T-helper 1 cell treated with Interleukin-12 subunit alpha and Interleukin-12 subunit beta and Interleukin-4 antibody, amounts not matched to agents 30 ng/mL and 1 ng/mL, for 36 hours (primary cell): ENCODE results near the gene TTC39B. TPM values are rescaled to one million over a fixed set of nuclear protein-coding genes. Genes with fewer than 3 reads are reported as not detected.

Source experiments
- intact Hi-C: fragments of 100-400 bp; cut with micrococcal nuclease; formaldehyde crosslinking; loops from one replicate; pipeline ENCODE4 v1.15.1; 2024
- total RNA-seq: library from RNA; stranded (reverse); gene quantifications from 2 replicates; pipeline ENCODE4 v1.2.3, GENCODE V29; 2022

TTC39B gene
- total RNA-seq, 1 donor from 2014 or later = 32.1 TPM

GRCh38 chr9:15232706-15233280, 74.2 kb downstream of the TTC39B start:
- intact Hi-C loops = loop anchor here (1.0 kb wide), 1 partner anchor 21 kb away; no protein-coding TSS in a partner anchor

GRCh38 chr9:15231788-15232635, 75.0 kb downstream of the TTC39B start:
- intact Hi-C loops = loop anchor here (1.0 kb wide), 1 partner anchor 21 kb away; no protein-coding TSS in a partner anchor

DNA sequence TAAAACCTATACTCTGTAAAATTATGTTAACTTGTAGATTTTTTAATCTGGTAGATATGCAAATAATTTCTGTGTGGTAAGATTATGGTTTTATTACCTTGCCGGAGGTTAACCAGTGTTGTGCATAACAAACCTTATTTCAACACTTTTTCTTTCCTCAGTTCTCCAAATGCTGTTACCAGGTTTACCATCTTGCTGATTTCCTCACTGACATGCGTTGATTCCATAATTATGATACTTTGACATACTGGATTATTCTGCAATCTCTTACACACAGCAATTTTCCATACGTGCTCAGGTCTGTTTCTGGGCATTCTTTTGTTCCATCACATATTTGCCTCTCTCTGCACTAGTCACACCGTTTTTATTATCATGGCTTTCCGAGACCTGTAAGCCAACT, 77.6 kb downstream of the TTC39B start:
- intact Hi-C loops = loop anchor here (2.0 kb wide), 2 partner anchors 19 to 65 kb away; no protein-coding TSS in a partner anchor

GRCh38 chr9:15227491-15227890, 79.5 kb downstream of the TTC39B start:
- intact Hi-C loops = no loop called here

GRCh38 chr9:15225564-15226126, 81.4 kb downstream of the TTC39B start:
- intact Hi-C loops = no loop called here

GRCh38 chr9:15222313-15222712, 84.7 kb downstream of the TTC39B start:
- intact Hi-C loops = no loop called here

DNA sequence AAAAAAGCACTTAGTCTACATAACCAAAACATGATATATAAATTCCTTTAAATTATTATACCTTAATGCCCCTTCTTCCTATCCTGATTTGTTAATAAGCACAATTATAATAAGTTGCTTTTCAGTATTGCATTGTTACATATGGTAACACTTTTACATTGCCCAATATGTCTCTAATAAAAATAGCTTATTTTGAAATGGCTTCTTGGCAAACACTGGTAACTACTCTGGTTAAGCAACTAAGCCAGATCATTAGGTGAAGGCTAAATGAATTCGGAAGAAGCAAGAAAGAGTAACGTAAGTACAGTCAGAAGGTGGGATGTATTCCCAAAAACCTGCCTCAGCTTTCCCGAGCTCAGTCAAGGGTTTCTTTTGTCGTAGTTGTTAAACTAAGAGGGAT, 85.3 kb downstream of the TTC39B start:
- intact Hi-C loops = no loop called here

- intact Hi-C loops = no loop called here
Observed at GRCh38 chr9:15220658-15221318, 86.2 kb downstream of the TTC39B start.

DNA sequence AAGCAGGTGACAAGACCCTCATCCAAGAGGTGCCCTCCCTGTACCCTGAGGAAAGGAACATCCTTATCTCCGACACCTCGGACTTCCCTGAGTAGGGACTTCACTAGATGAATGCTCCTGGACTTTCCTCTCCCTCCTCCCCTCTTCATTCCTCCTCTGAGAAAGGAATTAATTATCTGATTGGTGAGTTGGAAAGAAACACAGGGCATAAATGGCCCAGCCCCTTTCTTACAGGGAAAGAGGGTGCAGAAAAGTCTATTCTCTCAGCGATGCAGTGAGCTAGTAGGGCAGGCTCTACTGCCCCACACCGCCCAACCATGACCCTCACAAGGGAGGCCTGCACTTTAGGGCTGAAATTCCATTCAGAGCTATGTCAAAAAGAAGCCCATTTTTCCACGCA, 87.5 kb downstream of the TTC39B start:
- intact Hi-C loops = no loop called here

DNA sequence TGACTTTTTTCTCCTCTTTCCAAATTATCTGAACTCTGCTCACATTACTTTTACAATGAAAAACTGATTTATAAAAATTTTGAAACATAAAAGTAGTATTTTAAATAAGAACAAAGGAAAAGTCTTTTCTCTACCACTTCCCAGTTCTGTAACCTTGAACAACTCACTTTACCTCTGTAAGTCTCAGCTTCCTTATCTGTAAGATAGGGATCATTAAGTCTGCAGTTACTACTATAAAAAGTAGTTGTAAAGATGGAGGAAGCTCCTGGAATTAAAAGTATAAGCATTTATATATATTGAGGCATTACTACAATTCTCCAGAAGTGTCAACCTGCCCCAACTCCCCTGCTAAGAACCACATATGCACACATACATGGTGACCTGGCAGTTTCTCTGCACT, 88.0 kb downstream of the TTC39B start:
- intact Hi-C loops = no loop called here

DNA sequence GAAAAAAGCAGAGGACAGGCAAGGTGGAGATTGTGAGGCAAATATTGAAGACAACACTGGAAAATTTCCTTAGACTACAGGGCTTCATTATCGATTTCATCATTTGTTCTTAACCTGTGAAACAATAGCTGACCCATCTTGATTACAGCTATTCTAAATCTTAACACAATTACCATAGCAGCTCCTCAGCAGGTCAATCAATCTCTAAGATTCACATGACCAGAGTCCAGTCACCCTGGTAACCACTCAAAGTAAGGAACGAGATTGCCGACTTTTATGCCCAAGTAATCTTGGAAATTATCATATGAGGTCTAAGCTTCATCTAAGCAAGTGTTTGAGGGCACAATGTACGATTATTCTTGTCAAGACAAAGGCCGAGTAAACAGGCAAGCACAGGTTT, 93.8 kb downstream of the TTC39B start:
- intact Hi-C loops = no loop called here

- intact Hi-C loops = loop anchor here (1.0 to 2.0 kb wide), 11 partner anchors 17 to 394 kb away; partner anchors contain the start of genes CCDC171 and SNAPC3
Observed at GRCh38 chr9:15211815-15212495, 95.1 kb downstream of the TTC39B start.

DNA sequence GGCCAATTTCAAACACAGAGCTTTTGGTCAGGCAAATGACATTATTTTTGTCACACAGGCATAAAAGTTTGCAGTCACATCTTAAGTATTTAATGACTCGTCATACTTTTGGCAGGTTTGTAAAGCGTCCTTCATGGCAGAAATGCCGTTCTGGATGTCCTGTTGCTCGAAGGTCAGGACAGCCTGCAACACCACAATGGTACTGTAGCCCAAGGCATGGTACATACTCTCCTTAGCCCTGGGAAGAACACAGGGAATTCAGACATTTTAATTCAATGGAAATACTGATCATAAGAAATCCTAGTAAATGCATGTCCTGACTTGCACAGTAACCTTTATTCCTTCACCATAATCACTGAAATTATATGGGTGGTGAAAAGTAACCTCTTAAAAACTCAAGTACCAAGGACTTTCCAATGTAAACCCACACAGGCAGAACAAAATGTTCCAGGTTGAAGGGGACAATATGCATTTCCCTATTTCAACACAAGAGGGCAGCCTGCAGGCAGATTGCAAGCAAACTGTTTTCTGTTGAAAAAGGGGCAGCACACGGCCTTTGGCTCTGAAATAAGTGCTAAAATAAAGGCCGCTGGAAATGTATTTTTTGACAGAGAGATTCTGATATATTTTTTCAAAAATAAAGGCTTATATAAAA, 95.7 kb downstream of the TTC39B start:
- intact Hi-C loops = loop anchor here (1.0 to 2.0 kb wide), 11 partner anchors 18 to 395 kb away; partner anchors contain the start of genes CCDC171 and SNAPC3

- intact Hi-C loops = no loop called here
Observed at GRCh38 chr9:15206903-15207696, 99.9 kb downstream of the TTC39B start.

- intact Hi-C loops = no loop called here
Observed at GRCh38 chr9:15205632-15206420, 101.2 kb downstream of the TTC39B start.

DNA sequence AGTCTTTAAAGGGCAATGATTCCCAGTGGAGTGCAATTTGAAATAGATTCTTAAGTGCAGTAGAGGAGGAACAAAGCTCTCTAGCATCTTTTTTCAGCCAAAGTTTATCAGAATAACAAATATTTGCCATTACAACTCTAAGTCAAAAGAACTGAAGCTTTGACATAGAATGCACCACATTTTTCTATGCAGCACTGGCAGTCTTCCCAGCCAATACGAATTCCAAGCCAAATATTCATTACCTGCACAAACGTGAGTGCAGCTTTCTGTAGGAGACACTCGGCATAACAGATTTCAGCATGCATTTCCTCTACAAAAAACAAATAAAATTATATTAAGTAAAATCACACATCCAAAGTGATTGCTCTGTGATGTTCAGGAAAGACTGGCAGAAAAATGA, 103.4 kb downstream of the TTC39B start:
- intact Hi-C loops = no loop called here

DNA sequence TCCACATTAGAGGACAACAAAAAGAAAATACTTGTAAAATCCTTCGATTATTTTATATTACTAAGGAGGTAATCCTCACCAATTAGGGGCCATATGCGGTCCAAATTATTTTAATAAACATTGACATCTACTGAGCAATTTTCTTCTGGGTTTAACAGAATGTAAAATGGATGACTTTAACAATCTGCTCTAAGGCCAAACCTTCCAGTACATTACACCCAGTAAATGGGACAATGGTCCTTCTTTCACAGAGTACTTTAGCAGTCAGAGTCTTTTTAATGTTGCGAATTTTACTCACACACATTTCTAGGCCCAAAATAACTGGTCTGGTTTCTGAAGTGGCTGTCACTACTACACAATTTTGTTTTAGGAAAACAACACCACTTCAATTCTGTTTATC, 106.9 kb downstream of the TTC39B start:
- intact Hi-C loops = no loop called here

- intact Hi-C loops = no loop called here
Observed at GRCh38 chr9:15192856-15193255, 114.2 kb downstream of the TTC39B start.

DNA sequence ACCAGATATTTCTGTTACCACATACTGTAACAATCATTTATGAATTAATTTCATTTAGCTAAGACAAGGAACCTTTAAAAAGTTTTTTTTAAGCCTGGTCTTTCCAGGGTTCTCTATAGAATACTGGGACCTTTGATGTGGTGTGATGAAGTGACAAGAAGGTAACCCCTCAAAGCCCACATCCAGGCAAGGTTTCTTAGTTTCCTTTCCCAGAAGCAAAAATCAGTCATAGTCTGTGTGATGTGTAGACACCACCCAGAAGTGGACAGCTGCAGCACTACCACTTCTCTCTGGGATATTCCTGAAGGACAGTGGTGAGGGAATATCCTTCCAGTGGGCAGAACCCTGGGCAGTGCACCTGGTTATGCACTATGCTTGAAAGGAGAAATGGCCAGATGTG, 115.6 kb downstream of the TTC39B start:
- intact Hi-C loops = loop anchor here (1.0 kb wide), 1 partner anchor 9 kb away; no protein-coding TSS in a partner anchor
